ENCODE data around the gene DUSP2.

DNA sequence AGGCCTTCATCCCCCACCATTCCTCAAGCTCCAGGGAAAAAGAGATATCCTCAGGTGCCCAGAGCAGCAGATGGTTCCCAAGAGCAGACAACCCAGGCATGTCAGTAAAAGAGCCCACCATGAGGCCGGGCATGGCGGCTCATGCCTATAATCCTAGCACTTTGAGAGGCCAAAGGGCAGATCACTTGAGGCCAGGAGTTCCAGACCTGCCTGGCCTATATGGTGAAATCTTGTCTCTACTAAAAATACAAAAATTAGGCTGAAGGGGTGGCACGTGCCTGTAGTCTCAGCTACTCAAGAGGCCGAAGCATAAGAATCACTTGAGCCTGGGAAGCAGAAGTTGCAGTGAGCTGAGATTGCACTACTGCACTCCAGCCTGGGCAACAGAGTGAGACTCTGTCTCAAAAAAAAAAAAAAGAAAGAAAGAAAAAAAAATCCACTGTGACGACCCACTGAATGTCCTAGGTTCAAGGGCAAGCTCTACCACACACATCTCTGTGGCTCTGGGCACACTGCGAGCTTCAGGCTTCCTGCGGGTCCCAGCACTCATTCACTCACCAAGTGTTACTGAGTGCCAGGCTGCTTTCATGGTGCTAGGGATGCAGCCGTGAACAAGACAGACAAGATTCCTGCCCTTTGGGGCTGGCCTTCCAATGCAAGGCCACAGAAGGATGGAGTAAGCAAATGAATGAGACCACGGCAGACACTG is 6.5 kb upstream of the DUSP2 start:
- TF ChIP-seq, protein P1, sequence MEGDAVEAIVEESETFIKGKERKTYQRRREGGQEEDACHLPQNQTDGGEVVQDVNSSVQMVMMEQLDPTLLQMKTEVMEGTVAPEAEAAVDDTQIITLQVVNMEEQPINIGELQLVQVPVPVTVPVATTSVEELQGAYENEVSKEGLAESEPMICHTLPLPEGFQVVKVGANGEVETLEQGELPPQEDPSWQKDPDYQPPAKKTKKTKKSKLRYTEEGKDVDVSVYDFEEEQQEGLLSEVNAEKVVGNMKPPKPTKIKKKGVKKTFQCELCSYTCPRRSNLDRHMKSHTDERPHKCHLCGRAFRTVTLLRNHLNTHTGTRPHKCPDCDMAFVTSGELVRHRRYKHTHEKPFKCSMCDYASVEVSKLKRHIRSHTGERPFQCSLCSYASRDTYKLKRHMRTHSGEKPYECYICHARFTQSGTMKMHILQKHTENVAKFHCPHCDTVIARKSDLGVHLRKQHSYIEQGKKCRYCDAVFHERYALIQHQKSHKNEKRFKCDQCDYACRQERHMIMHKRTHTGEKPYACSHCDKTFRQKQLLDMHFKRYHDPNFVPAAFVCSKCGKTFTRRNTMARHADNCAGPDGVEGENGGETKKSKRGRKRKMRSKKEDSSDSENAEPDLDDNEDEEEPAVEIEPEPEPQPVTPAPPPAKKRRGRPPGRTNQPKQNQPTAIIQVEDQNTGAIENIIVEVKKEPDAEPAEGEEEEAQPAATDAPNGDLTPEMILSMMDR (IDR thresholded peaks at IDR 0.05): no peak
- TF ChIP-seq EP300 (IDR thresholded peaks at IDR 0.05): no peak
